Neural cell (in vitro differentiated cells): ENCODE measurements around the gene ZNF638.

ENCODE experiments used
- CTCF ChIP-seq: fragments of 450-650 bp; IDR thresholded peaks from 2 replicates; pipeline ENCODE4 v1.5.1; 2014; ENCODE audit warnings: antibody characterized with exemption, mild to moderate bottlenecking, moderate library complexity; ENCODE audit not compliant: poor library complexity, severe bottlenecking
- EP300 ChIP-seq: fragments of 450-650 bp; conservative IDR thresholded peaks from 2 replicates; pipeline ENCODE4 v1.6.1; 2014; ENCODE audit warnings: antibody characterized with exemption, mild to moderate bottlenecking, moderate library complexity; ENCODE audit not compliant: poor library complexity, severe bottlenecking
- EZH2 ChIP-seq: fragments of 200-600, 300-800 bp; shearing (Covaris generic), sonication (generic); IDR thresholded peaks from 2 replicates; pipeline ENCODE4 v1.6.1; 2014; ENCODE audit warnings: antibody characterized with exemption, low read length, borderline replicate concordance, mild to moderate bottlenecking; ENCODE audit not compliant: insufficient read depth, poor library complexity, severe bottlenecking
- MXI1 ChIP-seq: fragments of 450-650 bp; conservative IDR thresholded peaks from 2 replicates; pipeline ENCODE4 v1.6.1; 2014; ENCODE audit warnings: antibody characterized with exemption, mild to moderate bottlenecking; ENCODE audit not compliant: poor library complexity, severe bottlenecking
- POLR2AphosphoS5 ChIP-seq: IDR thresholded peaks from 2 replicates; pipeline ENCODE4 v1.6.1; 2012
- RAD21 ChIP-seq: fragments of 450-650 bp; conservative IDR thresholded peaks from 2 replicates; pipeline ENCODE4 v1.6.1; 2014; ENCODE audit warnings: antibody characterized with exemption, mild to moderate bottlenecking, moderate library complexity
- REST ChIP-seq: IDR thresholded peaks from 2 replicates; pipeline ENCODE4 v1.6.1; 2012; ENCODE audit warnings: borderline replicate concordance
- SMC3 ChIP-seq: fragments of 450-650 bp; conservative IDR thresholded peaks from 2 replicates; pipeline ENCODE4 v1.6.1; 2014; ENCODE audit warnings: antibody characterized with exemption, mild to moderate bottlenecking, moderate library complexity; ENCODE audit not compliant: poor library complexity
- TAF1 ChIP-seq: IDR thresholded peaks from 2 replicates; pipeline ENCODE4 v1.6.1; 2012; ENCODE audit warnings: low read depth

- TF ChIP-seq CTCF (no peak), RAD21 (no peak), POLR2AphosphoS5 (no peak), EZH2 (no peak), MXI1 (no peak), REST (no peak), TAF1 (no peak), EP300 (no peak), SMC3 (no peak)
These were observed 48.5 kb upstream of the ZNF638 start for GRCh38 chr2:71283131-71283530.
